OCI-LY1 (cell line): ENCODE measurements around the gene RGS16.

Experiments used
- H2AFZ ChIP-seq: fragments of 200-600 bp; sonication (generic), shearing (Covaris generic); 2 replicates; pipeline ENCODE4 v1.6.0; 2014; ENCODE audit warnings: antibody characterized with exemption, mild to moderate bottlenecking, low read length
- H3F3A ChIP-seq: fragments of 200-600 bp; sonication (generic), shearing (Covaris generic); 2 replicates; pipeline ENCODE4 v1.6.0; 2014; ENCODE audit warnings: mild to moderate bottlenecking, antibody characterized with exemption, low read length, moderate library complexity; ENCODE audit not compliant: insufficient read depth
- H3K27ac ChIP-seq: fragments of 200-600 bp; sonication (generic); 2 replicates; pipeline ENCODE4 v1.5.1; 2014; ENCODE audit warnings: low read length, mixed run types, mild to moderate bottlenecking, low read depth; ENCODE audit not compliant: poor library complexity, severe bottlenecking
- H3K27me3 ChIP-seq: fragments of 200-600 bp; sonication (generic); 2 replicates; pipeline ENCODE4 v1.6.0; 2014; ENCODE audit warnings: antibody characterized with exemption, mild to moderate bottlenecking, low read length, moderate library complexity; ENCODE audit not compliant: insufficient read depth
- H3K36me3 ChIP-seq: fragments of 200-600 bp; sonication (generic); 2 replicates; pipeline ENCODE4 v1.6.1; 2014; ENCODE audit warnings: mild to moderate bottlenecking, antibody characterized with exemption, low read length, moderate library complexity, mixed read lengths; ENCODE audit not compliant: insufficient read depth
- H3K4me1 ChIP-seq: fragments of 200-600 bp; sonication (generic); 2 replicates; pipeline ENCODE4 v1.5.1; 2014; ENCODE audit warnings: mild to moderate bottlenecking, low read length, moderate library complexity; ENCODE audit not compliant: insufficient read depth, severe bottlenecking
- H3K4me2 ChIP-seq: fragments of 200-600 bp; sonication (generic), shearing (Covaris generic); 2 replicates; pipeline ENCODE4 v1.6.1; 2014; ENCODE audit warnings: low read length
- H3K4me3 ChIP-seq: fragments of 200-600 bp; sonication (generic); 2 replicates; pipeline ENCODE4 v1.5.1; 2014; ENCODE audit warnings: low read length, low read depth, mild to moderate bottlenecking, mixed read lengths; ENCODE audit not compliant: poor library complexity, severe bottlenecking
- H3K79me2 ChIP-seq: fragments of 200-600 bp; shearing (Covaris generic); 2 replicates; pipeline ENCODE4 v1.6.1; 2016; ENCODE audit warnings: mixed run types, low read length, mixed read lengths; ENCODE audit not compliant: insufficient read depth
- H3K9ac ChIP-seq: fragments of 200-600 bp; sonication (generic), shearing (Covaris generic); 2 replicates; pipeline ENCODE4 v1.6.1; 2014; ENCODE audit warnings: mild to moderate bottlenecking, low read length, mixed read lengths
- H3K9me2 ChIP-seq: fragments of 200-600 bp; sonication (generic), shearing (Covaris generic); 2 replicates; pipeline ENCODE4 v1.6.1; 2014; ENCODE audit warnings: low read depth, mild to moderate bottlenecking, low read length, mixed read lengths
- H3K9me3 ChIP-seq: fragments of 200-600 bp; shearing (Covaris generic); 2 replicates; pipeline ENCODE4 v1.6.1; 2014; ENCODE audit warnings: low read length, mixed read lengths
- H4K20me1 ChIP-seq: fragments of 200-600 bp; sonication (generic), shearing (Covaris generic); 2 replicates; pipeline ENCODE4 v1.6.0; 2016; ENCODE audit warnings: mild to moderate bottlenecking, low read length; ENCODE audit not compliant: insufficient read depth
- CTCF ChIP-seq: fragments of 200-600 bp; sonication (generic), shearing (Covaris generic); IDR thresholded peaks from 2 replicates; pipeline ENCODE4 v1.5.1; 2017; ENCODE audit warnings: mild to moderate bottlenecking, antibody characterized with exemption, low read length, moderate library complexity, mixed read lengths
- EZH2 ChIP-seq: fragments of 200-600 bp; sonication (generic), shearing (Covaris generic); IDR thresholded peaks from 2 replicates; pipeline ENCODE4 v1.8.0; 2017; ENCODE audit warnings: borderline replicate concordance, mixed run types, mild to moderate bottlenecking, antibody characterized with exemption, low read length, moderate library complexity, mixed read lengths

Gene RGS16

DNA sequence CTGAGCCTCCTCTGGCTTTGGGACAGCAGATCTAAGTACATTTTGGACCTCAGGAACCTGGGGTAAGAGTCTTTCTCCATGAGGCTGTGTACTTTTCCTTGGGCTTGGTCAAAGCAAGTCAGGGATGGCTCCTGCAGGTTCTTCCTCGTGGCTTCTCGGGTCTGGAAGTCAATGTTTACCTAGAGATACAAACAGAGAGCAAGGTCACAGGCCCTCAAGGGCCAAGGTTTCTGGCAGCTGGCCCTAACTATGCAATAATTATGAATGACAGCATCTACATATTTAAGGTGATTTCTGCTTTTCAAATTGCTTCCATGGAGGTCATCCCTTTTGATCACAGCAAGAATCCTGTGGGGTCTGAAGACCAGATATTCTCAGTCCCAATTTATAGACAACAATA is 42.5 kb upstream of the RGS16 start:
- H3K27ac ChIP-seq = no peak overlapping the region
- no peak for TF ChIP-seq EZH2
- no peak for TF ChIP-seq CTCF
- H2AFZ ChIP-seq = no peak overlapping the region
- no peak overlapping the region for H3K4me2 ChIP-seq
- H3K9me3 ChIP-seq = no peaks in the 10 kb centered on the region
- no peak overlapping the region for H3K4me3 ChIP-seq
- no peaks in the 10 kb centered on the region for H3K79me2 ChIP-seq
- H3F3A ChIP-seq = no peaks in the 10 kb centered on the region
- no peak overlapping the region for H3K9ac ChIP-seq
- no peaks in the 10 kb centered on the region for H4K20me1 ChIP-seq
- no peaks in the 10 kb centered on the region for H3K9me2 ChIP-seq
- H3K36me3 ChIP-seq = no peaks in the 10 kb centered on the region
- H3K27me3 ChIP-seq = no peaks in the 10 kb centered on the region
- H3K4me1 ChIP-seq = peaks cover 29% of the 10 kb centered on the region

GRCh38 chr1:182644886-182645285 is 40.7 kb upstream of the RGS16 start:
- H3F3A ChIP-seq = no peaks in the 10 kb centered on the region
- H2AFZ ChIP-seq = no peak overlapping the region
- H3K27ac ChIP-seq = no peak overlapping the region
- no peak overlapping the region for H3K9ac ChIP-seq
- no peaks in the 10 kb centered on the region for H3K79me2 ChIP-seq
- no peaks in the 10 kb centered on the region for H4K20me1 ChIP-seq
- no peaks in the 10 kb centered on the region for H3K27me3 ChIP-seq
- H3K36me3 ChIP-seq = no peaks in the 10 kb centered on the region
- no peak overlapping the region for H3K4me3 ChIP-seq
- peaks cover 15% of the 10 kb centered on the region for H3K4me1 ChIP-seq
- TF ChIP-seq EZH2 (no peak), CTCF (no peak)
- H3K9me2 ChIP-seq = no peaks in the 10 kb centered on the region
- no peak overlapping the region for H3K4me2 ChIP-seq
- no peaks in the 10 kb centered on the region for H3K9me3 ChIP-seq

DNA sequence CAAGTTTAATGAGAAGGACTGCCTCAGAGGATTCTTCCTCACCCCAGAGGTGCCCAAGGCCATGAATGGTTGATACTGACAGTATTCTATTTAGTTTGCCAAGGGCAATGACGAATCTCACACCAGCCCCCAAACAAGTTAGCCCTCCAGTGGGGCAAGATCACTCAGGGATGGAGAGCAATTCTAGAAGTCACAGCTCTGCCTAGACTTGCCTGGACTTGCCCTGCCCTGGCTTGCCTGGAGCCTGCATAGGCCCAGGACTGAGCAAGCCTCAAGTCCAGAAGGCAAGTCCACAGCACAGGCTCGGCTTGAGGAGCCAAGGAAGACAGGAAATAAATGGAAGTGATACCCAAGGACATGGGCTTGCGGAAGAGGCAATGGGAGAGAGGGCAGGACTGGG is 39.5 kb upstream of the RGS16 start:
- Histone ChIP-seq H3K79me2 (no peaks in the 10 kb centered on the region), H3K27me3 (no peaks in the 10 kb centered on the region), H3K4me3 (no peak overlapping the region), H3K4me1 (peaks cover 9% of the 10 kb centered on the region), H3K9me2 (no peaks in the 10 kb centered on the region), H3K4me2 (no peak overlapping the region), H3K9ac (no peak overlapping the region), H3K36me3 (no peaks in the 10 kb centered on the region), H4K20me1 (no peaks in the 10 kb centered on the region), H3K9me3 (no peaks in the 10 kb centered on the region), H3K27ac (no peak overlapping the region), H2AFZ (no peak overlapping the region), H3F3A (no peaks in the 10 kb centered on the region)
- TF ChIP-seq CTCF = no peak
